Measurements from ENCODE around the gene RIN2. TPM values are rescaled to one million over a fixed set of nuclear protein-coding genes. Genes with fewer than 3 reads are reported as not detected.

The RIN2 gene
- total RNA-seq, 2 donors from 2014 or later, result 82.0 to 105 TPM

DNA sequence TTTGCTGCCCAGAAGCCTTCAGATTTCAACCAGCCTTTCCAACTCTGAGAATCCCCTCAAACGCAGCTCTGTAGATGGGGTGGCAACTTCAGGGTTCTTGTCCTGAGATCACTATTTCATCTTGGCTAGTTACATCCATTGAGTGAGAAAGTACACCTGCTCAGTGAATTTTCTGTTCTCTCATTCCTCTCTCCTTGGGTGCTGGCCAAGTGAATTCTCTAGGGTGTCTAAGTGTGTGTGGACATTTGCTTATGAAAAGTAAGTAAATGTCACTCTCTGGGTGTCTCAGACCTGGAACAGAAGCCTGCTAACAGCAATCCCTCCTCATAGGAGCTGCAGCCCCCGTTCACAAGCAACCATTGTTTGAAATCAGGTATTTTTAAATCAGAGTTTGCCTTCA is 3.8 kb downstream of the RIN2 start:
- DNase-seq, result no peak
- H3K9me3 ChIP-seq, result no peaks in the 10 kb centered on the region
- H3K27me3 ChIP-seq, result no peaks in the 10 kb centered on the region
- intact Hi-C loops (cut with DNase I), result no loop called here
- H3K4me1 ChIP-seq, result no peaks in the 10 kb centered on the region
- no peak overlapping the region for H3K27ac ChIP-seq
- no peak overlapping the region for H3K4me3 ChIP-seq
- TF ChIP-seq, protein P1, sequence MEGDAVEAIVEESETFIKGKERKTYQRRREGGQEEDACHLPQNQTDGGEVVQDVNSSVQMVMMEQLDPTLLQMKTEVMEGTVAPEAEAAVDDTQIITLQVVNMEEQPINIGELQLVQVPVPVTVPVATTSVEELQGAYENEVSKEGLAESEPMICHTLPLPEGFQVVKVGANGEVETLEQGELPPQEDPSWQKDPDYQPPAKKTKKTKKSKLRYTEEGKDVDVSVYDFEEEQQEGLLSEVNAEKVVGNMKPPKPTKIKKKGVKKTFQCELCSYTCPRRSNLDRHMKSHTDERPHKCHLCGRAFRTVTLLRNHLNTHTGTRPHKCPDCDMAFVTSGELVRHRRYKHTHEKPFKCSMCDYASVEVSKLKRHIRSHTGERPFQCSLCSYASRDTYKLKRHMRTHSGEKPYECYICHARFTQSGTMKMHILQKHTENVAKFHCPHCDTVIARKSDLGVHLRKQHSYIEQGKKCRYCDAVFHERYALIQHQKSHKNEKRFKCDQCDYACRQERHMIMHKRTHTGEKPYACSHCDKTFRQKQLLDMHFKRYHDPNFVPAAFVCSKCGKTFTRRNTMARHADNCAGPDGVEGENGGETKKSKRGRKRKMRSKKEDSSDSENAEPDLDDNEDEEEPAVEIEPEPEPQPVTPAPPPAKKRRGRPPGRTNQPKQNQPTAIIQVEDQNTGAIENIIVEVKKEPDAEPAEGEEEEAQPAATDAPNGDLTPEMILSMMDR (IDR thresholded peaks at IDR 0.05), result no peak
- H3K36me3 ChIP-seq, result no peaks in the 10 kb centered on the region
- H3K9ac ChIP-seq (ENCODE audit: low read depth in 2 of 2, low read length in 2 of 2), result no peak overlapping the region

DNA sequence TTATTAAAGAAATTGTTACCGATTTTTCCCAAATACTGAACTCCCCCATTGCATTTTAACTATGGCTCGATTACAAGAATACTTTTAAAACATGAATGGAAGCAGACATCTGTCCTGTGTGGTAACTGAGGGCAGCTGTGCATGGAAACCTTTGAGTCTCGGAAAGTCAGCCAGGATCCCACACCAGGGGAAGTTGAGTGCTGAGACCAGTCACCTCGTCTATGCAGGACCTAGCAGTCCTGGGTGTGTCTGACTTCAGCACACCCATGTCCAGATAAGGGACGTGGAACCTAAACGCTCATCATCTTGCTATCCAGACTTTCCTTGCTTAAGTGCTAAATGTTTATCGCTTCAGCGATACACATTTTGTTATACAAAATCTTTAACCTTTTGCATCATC is 6.1 kb downstream of the RIN2 start:
- Histone ChIP-seq H3K9me3 (no peaks in the 10 kb centered on the region), H3K4me3 (no peak overlapping the region), H3K36me3 (no peaks in the 10 kb centered on the region), H3K4me1 (no peaks in the 10 kb centered on the region), H3K9ac (ENCODE audit: low read depth in 2 of 2, low read length in 2 of 2) (no peak overlapping the region), H3K27ac (no peak overlapping the region), H3K27me3 (no peaks in the 10 kb centered on the region)
- TF ChIP-seq, protein P1 (IDR thresholded peaks at IDR 0.05), result no peak
- intact Hi-C loops (cut with DNase I), result no loop called here
- no peak for DNase-seq

DNA sequence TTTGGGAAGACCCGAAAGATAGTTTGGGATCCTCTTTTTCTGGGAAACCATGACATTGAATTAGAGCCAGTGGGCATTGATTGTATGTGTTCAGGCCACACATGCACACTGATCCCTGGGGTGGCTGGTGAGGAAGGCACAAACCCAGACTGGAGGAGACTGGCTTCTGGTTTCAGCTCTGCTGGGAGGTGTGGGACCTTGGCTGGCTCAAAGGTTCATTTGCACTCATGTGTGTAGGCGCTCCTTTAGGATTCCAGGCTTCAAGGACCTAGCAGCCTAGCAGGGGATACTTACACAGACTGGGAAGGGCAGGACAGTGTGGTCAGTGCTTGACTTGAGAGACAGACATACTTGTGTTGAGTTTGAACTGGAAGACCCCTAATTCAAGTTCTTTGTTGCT is 7.2 kb downstream of the RIN2 start:
- no peak overlapping the region for H3K9ac ChIP-seq (ENCODE audit: low read depth in 2 of 2, low read length in 2 of 2)
- DNase-seq, result no peak
- H3K4me3 ChIP-seq, result no peak overlapping the region
- H3K27ac ChIP-seq, result no peak overlapping the region
- intact Hi-C loops (cut with DNase I), result no loop called here
- TF ChIP-seq, protein P1 (IDR thresholded peaks at IDR 0.05), result no peak
- H3K4me1 ChIP-seq, result no peaks in the 10 kb centered on the region
- no peaks in the 10 kb centered on the region for H3K36me3 ChIP-seq
- H3K9me3 ChIP-seq, result no peaks in the 10 kb centered on the region
- no peaks in the 10 kb centered on the region for H3K27me3 ChIP-seq

DNA sequence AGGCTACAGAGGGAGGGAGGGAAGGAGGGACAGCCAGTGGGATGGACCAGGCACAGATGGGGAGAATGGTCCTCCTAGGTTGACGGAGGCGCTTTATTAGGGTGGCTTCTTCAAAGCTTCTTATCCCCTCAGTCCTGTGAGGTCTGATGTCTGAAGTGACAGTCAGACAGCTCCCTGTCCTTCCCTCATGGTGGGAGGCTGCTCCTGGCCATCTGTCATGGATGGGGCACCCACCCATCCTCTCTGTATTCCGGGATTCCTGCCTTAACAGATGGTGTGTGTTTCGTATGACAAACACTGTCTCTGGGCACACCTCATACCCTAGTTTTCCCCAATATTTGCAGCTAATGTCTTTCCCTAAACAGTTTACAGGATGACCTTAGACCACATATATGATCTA is 7.9 kb downstream of the RIN2 start:
- H3K4me3 ChIP-seq, result no peak overlapping the region
- no peaks in the 10 kb centered on the region for H3K36me3 ChIP-seq
- DNase-seq, result no peak
- intact Hi-C loops (cut with DNase I), result no loop called here
- TF ChIP-seq, protein P1 (IDR thresholded peaks at IDR 0.05), result no peak
- H3K27me3 ChIP-seq, result no peaks in the 10 kb centered on the region
- no peak overlapping the region for H3K9ac ChIP-seq (ENCODE audit: low read depth in 2 of 2, low read length in 2 of 2)
- no peaks in the 10 kb centered on the region for H3K9me3 ChIP-seq
- no peak overlapping the region for H3K27ac ChIP-seq
- H3K4me1 ChIP-seq, result no peaks in the 10 kb centered on the region

DNA sequence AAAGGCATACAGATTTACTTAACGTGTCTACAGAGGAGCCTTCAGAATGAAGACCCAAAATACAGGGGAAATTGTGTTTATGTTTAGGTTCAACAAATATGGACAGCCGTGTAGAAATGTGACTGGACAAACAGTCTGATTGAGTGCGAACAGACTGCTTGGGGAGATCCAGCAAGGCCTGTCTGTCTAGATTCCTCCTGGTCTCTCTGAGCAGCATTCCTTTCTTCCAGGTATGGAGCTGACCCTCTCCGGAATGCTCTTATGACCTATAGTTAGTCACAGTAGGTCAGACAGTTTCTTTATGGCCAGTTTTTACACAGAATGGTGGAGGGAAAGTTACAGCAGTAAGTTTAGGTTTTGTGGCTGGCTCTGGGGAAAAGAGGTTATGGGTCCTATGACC is 9.0 kb downstream of the RIN2 start:
- no peaks in the 10 kb centered on the region for H3K9me3 ChIP-seq
- no peak overlapping the region for H3K4me3 ChIP-seq
- no peaks in the 10 kb centered on the region for H3K27me3 ChIP-seq
- H3K27ac ChIP-seq, result no peak overlapping the region
- TF ChIP-seq, protein P1 (IDR thresholded peaks at IDR 0.05), result no peak
- no peaks in the 10 kb centered on the region for H3K36me3 ChIP-seq
- H3K4me1 ChIP-seq, result no peaks in the 10 kb centered on the region
- no peak for DNase-seq
- H3K9ac ChIP-seq (ENCODE audit: low read depth in 2 of 2, low read length in 2 of 2), result no peak overlapping the region
- intact Hi-C loops (cut with DNase I), result no loop called here
